HEK293T (cell line): ENCODE measurements around the gene RWDD2A.

Experiments used
- CTCF ChIA-PET: fragments of 350-600 bp; formaldehyde crosslinking; extraction: SDS; loops from one replicate; lab custom pipeline; 2021; ENCODE audit warnings: antibody characterized with exemption, inconsistent platforms; lab: Yijun Ruan, JAX
- POLR2A ChIA-PET: fragments of 350-600 bp; formaldehyde crosslinking; extraction: SDS; loops from one replicate; lab custom pipeline; 2020; ENCODE audit warnings: antibody characterized with exemption, inconsistent platforms; lab: Yijun Ruan, JAX
- DNase-seq: peaks from one replicate; pipeline ENCODE4 v3.0.0; 2012; ENCODE audit warnings: mixed read lengths; ENCODE audit errors: extremely low spot score
- ARNT ChIP-seq: fragments of 450-650 bp; IDR thresholded peaks from 2 replicates; pipeline ENCODE4 v1.6.1; 2017; ENCODE audit warnings: mild to moderate bottlenecking
- BHLHE40 ChIP-seq: fragments of 450-650 bp; IDR thresholded peaks from 2 replicates; pipeline ENCODE4 v1.6.1; 2016; ENCODE audit warnings: mild to moderate bottlenecking, moderate library complexity, borderline replicate concordance
- CTBP1 ChIP-seq: fragments of 450-650 bp; IDR thresholded peaks from 2 replicates; pipeline ENCODE4 v1.6.1; 2016; ENCODE audit warnings: borderline replicate concordance
- ELF4 ChIP-seq: fragments of 450-650 bp; IDR thresholded peaks from 2 replicates; pipeline ENCODE4 v1.6.1; 2017; ENCODE audit warnings: antibody characterized with exemption
- FOXA1 ChIP-seq: fragments of 450-650 bp; IDR thresholded peaks from 2 replicates; pipeline ENCODE4 v1.6.1; 2016; ENCODE audit warnings: mild to moderate bottlenecking
- FOXK2 ChIP-seq: fragments of 450-650 bp; IDR thresholded peaks from 2 replicates; pipeline ENCODE4 v1.6.1; 2016; ENCODE audit warnings: mild to moderate bottlenecking
- FOXM1 ChIP-seq: fragments of 450-650 bp; IDR thresholded peaks from 2 replicates; pipeline ENCODE4 v1.6.1; 2017; ENCODE audit warnings: mild to moderate bottlenecking, borderline replicate concordance
- HDGF ChIP-seq: fragments of 450-650 bp; IDR thresholded peaks from 2 replicates; pipeline ENCODE4 v1.6.1; 2017; ENCODE audit warnings: antibody characterized with exemption, borderline replicate concordance
- L3MBTL2 ChIP-seq: fragments of 450-650 bp; conservative IDR thresholded peaks from 2 replicates; pipeline ENCODE4 v1.6.1; 2016; ENCODE audit warnings: mild to moderate bottlenecking
- LEF1 ChIP-seq: fragments of 450-650 bp; IDR thresholded peaks from 2 replicates; pipeline ENCODE4 v1.6.1; 2017; ENCODE audit warnings: mild to moderate bottlenecking, borderline replicate concordance
- NFRKB ChIP-seq: fragments of 450-650 bp; IDR thresholded peaks from 2 replicates; pipeline ENCODE4 v1.6.1; 2016; ENCODE audit warnings: mild to moderate bottlenecking, moderate library complexity
- SP1 ChIP-seq: fragments of 450-650 bp; IDR thresholded peaks from 2 replicates; pipeline ENCODE4 v1.6.1; 2017
- SUZ12 ChIP-seq: fragments of 450-650 bp; IDR thresholded peaks from 2 replicates; pipeline ENCODE4 v1.6.1; 2016; ENCODE audit warnings: mild to moderate bottlenecking
- TARDBP ChIP-seq: fragments of 450-650 bp; IDR thresholded peaks from 2 replicates; pipeline ENCODE4 v1.6.1; 2016
- ZNF384 ChIP-seq: fragments of 450-650 bp; IDR thresholded peaks from 2 replicates; pipeline ENCODE4 v1.6.1; 2016
- TF ChIP-seq, protein P1 (sequence below): fragments of 450-650 bp; IDR thresholded peaks from 2 replicates; pipeline ENCODE4 v1.6.1; 2016

RWDD2A gene

DNA sequence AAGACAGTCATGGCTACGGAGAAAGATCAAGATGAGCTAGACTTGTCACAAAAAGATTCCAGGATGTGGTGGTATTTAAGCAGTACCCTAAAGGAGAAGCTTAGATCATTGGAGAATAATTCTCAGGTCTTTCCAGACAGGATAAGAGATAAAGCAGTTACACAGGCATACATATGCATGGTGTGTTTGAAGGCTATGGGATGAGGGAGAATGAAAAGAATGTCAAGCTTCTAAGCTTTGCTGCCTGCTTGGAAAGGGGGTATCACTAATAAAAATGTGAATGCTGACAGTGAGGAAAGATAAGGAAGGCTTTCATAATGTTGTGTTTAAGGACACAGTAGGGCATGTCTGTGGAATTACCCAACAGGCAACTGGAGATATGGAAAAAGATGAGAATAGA, 28.1 kb downstream of the RWDD2A start:
- TF ChIP-seq L3MBTL2 (no peak), ARNT (no peak), TARDBP (no peak)
- TF ChIP-seq, protein P1, sequence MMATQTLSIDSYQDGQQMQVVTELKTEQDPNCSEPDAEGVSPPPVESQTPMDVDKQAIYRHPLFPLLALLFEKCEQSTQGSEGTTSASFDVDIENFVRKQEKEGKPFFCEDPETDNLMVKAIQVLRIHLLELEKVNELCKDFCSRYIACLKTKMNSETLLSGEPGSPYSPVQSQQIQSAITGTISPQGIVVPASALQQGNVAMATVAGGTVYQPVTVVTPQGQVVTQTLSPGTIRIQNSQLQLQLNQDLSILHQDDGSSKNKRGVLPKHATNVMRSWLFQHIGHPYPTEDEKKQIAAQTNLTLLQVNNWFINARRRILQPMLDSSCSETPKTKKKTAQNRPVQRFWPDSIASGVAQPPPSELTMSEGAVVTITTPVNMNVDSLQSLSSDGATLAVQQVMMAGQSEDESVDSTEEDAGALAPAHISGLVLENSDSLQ: no peak
- POLR2A ChIA-PET: no interaction called here
- CTCF ChIA-PET: interaction anchor here (0.7 to 3.4 kb wide), 5 partner anchors 20 to 315 kb away, joined by 3 to 44 read pairs (median 6); partner anchors contain the start of genes PRSS35 and UBE3D
- DNase-seq: no peak

- POLR2A ChIA-PET: no interaction called here
- TF ChIP-seq SP1 (no peak), TARDBP (no peak), FOXK2 (no peak), FOXA1 (no peak), BHLHE40 (no peak), LEF1 (no peak), L3MBTL2 (no peak), ARNT (no peak), CTBP1 (no peak), NFRKB (no peak), FOXM1 (no peak), ZNF384 (no peak), SUZ12 (no peak), HDGF (no peak)
- TF ChIP-seq, protein P1: no peak
- CTCF ChIA-PET: interaction anchor here (0.7 to 3.4 kb wide), 5 partner anchors 13 to 291 kb away, joined by 3 to 44 read pairs (median 6); partner anchors contain the start of genes PRSS35 and UBE3D
- DNase-seq: peak; percentile 9
Measured at GRCh38 chr6:83221889-83222479, 28.8 kb downstream of the RWDD2A start.

DNA sequence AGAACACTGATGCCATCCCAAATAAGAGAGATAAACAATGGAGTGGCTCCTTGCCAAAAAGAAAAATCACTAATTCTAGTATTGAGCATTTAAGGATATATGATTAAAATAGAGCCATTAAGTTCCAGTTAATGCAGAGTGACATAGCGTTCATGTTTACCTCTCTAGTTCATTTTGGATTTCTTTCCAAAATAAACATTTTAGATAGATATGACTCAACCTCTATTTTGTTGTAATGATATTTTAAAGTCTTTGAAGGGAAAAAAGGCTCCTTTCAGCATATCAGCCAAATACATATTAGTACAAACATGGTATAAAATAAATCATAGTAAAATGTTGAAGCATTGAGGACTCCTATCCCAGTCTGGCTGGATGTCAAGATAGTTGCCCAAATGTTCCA, 33.4 kb downstream of the RWDD2A start:
- DNase-seq: no peak
- CTCF ChIA-PET: no interaction called here
- TF ChIP-seq SUZ12: no peak
- no peak for TF ChIP-seq FOXA1
- no peak for TF ChIP-seq NFRKB
- TF ChIP-seq LEF1: no peak
- no peak for TF ChIP-seq ZNF384
- no peak for TF ChIP-seq L3MBTL2
- TF ChIP-seq TARDBP: no peak
- TF ChIP-seq FOXK2: no peak
- TF ChIP-seq BHLHE40: no peak
- POLR2A ChIA-PET: no interaction called here

DNA sequence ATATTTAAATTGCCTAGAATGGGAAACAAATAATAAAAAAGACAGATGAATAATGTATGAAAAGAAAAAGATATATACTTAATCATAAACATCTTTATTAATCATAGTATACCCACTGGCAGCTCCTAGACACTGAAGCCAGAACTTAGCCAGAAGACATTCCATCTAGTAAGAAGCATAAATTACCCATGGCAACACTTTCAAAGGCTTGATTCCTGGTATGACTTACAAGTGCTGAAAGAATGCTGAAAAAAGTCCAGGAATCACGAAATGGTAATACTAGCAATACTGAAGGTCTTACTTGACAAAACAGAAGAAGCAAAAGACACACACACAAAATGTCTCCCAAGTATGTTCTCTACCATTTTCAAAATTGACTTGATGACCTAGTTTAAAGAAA, 38.0 kb downstream of the RWDD2A start:
- ChIA-PET POLR2A (no interaction called here), CTCF (interaction anchor here (1.0 kb wide), 1 partner anchor 16 kb away, joined by 3 read pairs; no protein-coding TSS in a partner anchor)
- no peak for TF ChIP-seq HDGF
- no peak for TF ChIP-seq SP1
- TF ChIP-seq FOXK2: no peak
- TF ChIP-seq LEF1: no peak
- TF ChIP-seq NFRKB: no peak
- TF ChIP-seq, protein P1: no peak
- no peak for TF ChIP-seq FOXA1
- TF ChIP-seq ELF4: no peak
- no peak for TF ChIP-seq BHLHE40
- TF ChIP-seq FOXM1: no peak
- TF ChIP-seq SUZ12: no peak
- TF ChIP-seq L3MBTL2: no peak
- no peak for TF ChIP-seq TARDBP
- no peak for TF ChIP-seq CTBP1
- TF ChIP-seq ARNT: no peak
- TF ChIP-seq ZNF384: no peak
- no peak for DNase-seq

DNA sequence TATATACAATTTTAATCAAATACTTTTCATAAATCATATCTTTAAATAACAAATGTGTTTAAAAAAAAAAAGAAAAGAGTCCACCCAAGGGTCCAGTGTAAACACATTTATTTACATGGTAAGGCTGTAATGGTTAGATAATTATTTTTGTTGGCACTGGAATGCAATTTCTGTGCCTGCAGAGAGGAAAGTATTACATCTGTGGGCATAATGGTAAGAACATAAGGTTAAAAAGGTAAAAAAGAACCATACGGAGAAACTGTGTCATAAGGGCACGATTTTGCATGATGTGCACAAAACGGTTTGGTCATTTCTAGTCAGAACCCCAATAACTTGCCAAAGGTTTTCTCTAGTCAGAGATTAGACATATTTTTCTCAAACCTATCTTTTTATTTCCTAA, 54.3 kb downstream of the RWDD2A start:
- ChIA-PET POLR2A (no interaction called here), CTCF (no interaction called here)
- no peak for DNase-seq
- TF ChIP-seq FOXM1 (no peak), SP1 (no peak), FOXA1 (no peak), FOXK2 (no peak), ELF4 (no peak), BHLHE40 (no peak), L3MBTL2 (no peak), CTBP1 (no peak)
